IMR-90 (cell line): ENCODE measurements around the gene RNU6-8.

ENCODE experiments used
- RFX5 ChIP-seq: IDR thresholded peaks from 2 replicates; pipeline ENCODE4 v1.8.0; 2012; ENCODE audit warnings: low read depth, mild to moderate bottlenecking, low read length, moderate library complexity
- TF ChIP-seq, protein P1 (sequence below): conservative IDR thresholded peaks from 2 replicates; pipeline ENCODE4 v1.5.1; 2012; ENCODE audit warnings: mild to moderate bottlenecking, low read depth, low read length, improper control_type of control experiment
- TF ChIP-seq, protein P2 (sequence below): fragments of 150-350 bp; IDR thresholded peaks from 2 replicates; pipeline ENCODE4 v1.6.1; 2017; ENCODE audit warnings: mild to moderate bottlenecking, antibody characterized with exemption, low read length, low read depth

DNA sequence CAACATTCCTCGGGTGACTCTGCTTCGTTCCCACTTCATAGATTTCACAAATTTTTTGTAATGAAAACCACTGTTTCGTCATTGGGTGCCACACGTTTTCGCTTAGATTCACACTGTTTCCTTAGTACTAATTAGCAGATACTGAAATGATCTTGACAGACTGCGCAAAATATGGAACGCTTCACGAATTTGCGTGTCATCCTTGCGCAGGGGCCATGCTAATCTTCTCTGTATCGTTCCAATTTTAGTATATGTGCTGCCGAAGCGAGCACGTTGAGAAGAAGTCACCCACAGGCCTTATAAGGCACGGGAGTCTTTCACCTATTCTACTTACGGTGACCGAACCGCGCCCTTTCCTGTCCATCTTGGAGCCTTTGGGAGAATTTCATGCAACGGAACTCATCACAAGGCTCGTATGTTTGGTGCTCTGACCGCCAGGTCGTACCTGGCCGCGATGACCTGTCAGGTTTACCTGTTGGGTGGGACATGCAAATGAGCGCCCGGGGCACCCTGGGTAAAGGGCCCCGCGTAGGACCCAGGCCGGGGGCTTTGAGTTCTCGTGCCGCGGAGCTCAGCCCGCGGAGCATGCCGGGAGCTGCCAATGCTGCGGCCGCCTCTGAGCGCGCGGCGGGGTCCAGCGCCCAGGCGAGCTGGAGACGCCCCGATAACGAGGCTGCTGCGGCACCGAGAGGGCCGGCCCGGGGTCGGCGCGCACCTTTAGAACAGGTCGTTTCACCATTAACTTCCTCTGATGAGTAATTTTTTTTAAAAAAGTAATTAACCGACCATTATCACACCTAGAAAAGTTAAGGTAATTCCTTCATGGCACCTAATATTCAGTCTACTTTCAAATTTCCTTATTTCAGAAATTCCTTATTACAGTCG lies at the start of gene RNU6-8:
- TF ChIP-seq, protein P1, sequence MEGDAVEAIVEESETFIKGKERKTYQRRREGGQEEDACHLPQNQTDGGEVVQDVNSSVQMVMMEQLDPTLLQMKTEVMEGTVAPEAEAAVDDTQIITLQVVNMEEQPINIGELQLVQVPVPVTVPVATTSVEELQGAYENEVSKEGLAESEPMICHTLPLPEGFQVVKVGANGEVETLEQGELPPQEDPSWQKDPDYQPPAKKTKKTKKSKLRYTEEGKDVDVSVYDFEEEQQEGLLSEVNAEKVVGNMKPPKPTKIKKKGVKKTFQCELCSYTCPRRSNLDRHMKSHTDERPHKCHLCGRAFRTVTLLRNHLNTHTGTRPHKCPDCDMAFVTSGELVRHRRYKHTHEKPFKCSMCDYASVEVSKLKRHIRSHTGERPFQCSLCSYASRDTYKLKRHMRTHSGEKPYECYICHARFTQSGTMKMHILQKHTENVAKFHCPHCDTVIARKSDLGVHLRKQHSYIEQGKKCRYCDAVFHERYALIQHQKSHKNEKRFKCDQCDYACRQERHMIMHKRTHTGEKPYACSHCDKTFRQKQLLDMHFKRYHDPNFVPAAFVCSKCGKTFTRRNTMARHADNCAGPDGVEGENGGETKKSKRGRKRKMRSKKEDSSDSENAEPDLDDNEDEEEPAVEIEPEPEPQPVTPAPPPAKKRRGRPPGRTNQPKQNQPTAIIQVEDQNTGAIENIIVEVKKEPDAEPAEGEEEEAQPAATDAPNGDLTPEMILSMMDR: no peak
- TF ChIP-seq, protein P2, sequence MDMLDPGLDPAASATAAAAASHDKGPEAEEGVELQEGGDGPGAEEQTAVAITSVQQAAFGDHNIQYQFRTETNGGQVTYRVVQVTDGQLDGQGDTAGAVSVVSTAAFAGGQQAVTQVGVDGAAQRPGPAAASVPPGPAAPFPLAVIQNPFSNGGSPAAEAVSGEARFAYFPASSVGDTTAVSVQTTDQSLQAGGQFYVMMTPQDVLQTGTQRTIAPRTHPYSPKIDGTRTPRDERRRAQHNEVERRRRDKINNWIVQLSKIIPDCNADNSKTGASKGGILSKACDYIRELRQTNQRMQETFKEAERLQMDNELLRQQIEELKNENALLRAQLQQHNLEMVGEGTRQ: no peak
- no peak for TF ChIP-seq RFX5
